HG03432 (cell line): ENCODE data around the gene NFIB.

Experiments used
- ATAC-seq: cut with Tn5 transposase; IDR thresholded peaks from one replicate; pipeline ENCODE4 v1.9.1; 2021; ENCODE audit warnings: mild to moderate bottlenecking, moderate library complexity; ENCODE audit not compliant: unreplicated experiment

NFIB gene

GRCh38 chr9:14218253-14218652 is 95.7 kb downstream of the NFIB start:
- ATAC-seq, result no peak

GRCh38 chr9:14216612-14217194 is 97.2 kb downstream of the NFIB start:
- no peak for ATAC-seq

- ATAC-seq, result no peak
Observed at GRCh38 chr9:14215614-14216013, 98.3 kb downstream of the NFIB start.

DNA sequence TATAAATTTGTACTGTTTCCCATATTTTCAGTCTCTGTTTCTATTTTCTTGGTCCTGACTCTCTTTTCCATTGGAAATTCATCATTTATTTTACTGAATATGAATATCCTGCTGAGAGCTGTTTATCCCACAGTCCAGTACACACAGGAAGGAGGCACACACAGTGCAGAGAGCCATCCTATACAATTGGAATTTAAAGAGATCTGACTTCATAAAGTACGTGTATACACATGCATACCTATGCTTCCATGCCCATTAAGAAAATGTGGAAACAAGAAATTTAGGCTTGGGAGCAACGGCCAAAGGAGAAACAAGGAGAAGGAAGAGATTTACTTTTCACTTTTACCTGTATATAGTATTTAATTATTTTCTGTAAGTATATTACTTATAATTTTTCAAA is 99.2 kb downstream of the NFIB start:
- ATAC-seq, result no peak

DNA sequence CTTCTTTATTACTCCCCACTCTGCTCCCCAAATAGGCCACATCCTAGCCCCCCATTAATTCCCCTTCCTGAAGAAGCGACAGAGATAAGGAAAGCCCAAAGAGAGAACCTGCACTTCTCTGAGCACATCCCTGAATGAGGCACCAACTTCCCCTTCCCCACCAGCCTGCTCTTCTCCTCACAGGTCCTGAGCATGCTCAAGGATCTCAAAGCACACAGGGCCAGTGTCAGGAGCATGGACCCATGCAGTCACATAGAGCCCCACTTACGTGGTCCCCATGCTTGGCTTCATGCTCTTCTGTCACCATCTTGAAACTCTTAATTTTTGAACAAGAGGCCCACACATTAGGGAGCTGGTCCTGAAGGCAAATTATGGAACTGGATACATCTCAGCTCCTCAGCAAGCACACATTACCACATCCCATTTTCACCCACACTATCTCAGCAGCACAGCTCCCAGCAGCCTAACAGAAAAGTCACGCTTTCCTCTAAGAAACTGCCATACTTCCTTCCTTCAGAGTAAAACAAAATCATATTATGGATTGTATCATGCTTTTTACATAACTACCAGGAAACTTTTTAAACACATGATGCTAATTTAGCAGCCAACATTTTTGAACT is 99.8 kb downstream of the NFIB start:
- ATAC-seq, result no peak

- ATAC-seq, result peak; percentile 62
Observed at GRCh38 chr9:14213504-14213903, 100.4 kb downstream of the NFIB start.

- ATAC-seq, result peak; percentile 18
Observed at GRCh38 chr9:14212697-14213420, 101.1 kb downstream of the NFIB start.

DNA sequence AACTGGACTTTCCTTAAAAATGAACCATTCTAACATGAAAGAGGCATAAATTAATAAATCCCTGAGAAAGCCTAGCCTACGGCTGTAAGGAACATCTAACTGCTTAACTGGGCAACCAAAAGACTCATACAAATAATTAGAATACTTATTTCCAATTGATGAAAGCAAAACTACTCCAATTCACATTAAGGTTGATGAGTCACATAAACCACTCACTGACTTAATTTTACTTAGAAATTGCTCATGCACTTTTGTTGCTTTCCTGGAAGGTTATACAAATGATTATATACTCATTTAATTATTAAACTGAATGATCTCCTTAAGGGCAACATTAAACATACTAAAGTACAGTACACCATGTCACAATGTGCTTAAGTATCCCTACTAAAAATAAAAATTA is 101.9 kb downstream of the NFIB start:
- ATAC-seq, result no peak

- ATAC-seq, result no peak
Observed at GRCh38 chr9:14211564-14211963, 102.4 kb downstream of the NFIB start.

DNA sequence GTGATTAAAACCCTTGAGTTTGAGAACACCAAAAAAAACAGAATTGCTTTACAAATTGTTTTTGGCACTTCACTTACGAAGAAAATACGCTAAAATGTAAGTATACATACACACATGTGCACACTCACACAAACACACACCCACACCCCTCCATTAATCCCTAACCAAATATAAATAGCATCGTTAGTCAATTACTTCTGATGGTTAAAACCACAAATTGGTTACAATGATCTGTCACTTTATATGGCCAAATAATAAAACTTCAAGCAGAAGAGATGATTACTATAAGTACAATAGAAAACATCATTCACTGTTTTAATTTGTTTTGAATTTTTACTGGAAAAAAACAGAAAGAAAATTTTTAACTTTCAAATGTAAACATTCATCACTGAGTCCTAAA is 103.5 kb downstream of the NFIB start:
- no peak for ATAC-seq

DNA sequence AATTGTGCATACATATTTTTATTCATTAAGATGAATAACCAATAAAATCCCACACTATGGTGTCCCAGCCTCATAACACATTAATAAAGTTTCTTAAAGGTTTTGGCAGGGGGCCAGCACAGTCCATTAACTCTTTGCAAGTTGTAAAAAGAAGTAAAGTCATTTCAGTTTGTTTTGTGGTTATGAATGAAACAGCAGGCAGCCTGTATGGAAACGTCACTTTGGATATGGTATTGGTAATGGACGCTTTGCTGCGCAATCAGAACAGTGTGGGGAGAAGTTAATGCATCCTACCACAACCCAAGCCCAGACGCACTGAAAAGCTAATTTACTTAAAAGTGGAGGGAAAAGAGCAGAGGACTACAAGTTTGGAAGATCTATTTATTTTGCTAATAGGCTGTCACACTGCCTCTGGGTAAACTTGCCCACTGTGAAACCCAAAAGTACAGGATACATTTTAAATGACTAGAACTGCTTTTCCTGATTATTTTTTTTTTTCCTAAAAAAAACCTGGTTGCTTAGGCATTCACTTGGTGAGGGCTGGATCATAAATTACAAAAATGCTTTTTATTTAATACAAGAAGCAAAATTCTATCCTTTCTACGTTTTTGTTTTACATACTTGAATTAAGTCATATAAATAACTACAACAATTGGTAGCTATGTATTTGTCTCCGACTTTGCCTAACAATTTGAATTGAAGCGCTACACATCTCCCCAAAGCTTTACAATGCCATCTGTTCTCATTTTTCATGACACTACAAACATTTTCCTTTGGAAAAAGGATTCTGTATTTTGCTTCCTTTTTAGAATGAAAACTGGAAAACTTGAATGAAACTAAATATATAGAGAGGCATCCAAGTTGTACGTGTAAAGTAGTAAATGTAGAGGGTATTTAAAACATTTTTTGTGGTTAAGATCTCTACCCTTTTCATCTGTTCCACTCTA is 104.3 kb downstream of the NFIB start:
- no peak for ATAC-seq

GRCh38 chr9:14207352-14207995 is 106.5 kb downstream of the NFIB start:
- no peak for ATAC-seq

DNA sequence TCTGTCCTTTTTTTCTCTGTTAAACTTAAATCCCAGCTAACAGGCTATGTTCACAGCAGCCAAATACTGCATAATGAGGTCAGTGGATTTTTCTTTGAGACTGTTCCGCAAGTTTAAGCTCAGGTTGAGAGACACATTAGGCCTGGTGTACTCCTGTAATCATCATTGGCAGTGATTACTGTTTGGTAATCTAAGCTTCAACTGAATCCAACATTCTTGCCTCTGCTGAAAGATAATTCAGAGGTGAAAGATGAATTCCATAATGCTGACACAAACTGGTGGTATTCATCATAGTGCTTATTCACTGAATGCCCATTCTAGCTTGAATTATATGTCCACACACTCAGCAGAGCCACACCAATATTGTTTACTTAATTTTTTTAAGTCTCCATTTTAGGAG is 108.5 kb downstream of the NFIB start:
- ATAC-seq, result no peak

GRCh38 chr9:14203356-14204056 is 110.4 kb downstream of the NFIB start:
- no peak for ATAC-seq

DNA sequence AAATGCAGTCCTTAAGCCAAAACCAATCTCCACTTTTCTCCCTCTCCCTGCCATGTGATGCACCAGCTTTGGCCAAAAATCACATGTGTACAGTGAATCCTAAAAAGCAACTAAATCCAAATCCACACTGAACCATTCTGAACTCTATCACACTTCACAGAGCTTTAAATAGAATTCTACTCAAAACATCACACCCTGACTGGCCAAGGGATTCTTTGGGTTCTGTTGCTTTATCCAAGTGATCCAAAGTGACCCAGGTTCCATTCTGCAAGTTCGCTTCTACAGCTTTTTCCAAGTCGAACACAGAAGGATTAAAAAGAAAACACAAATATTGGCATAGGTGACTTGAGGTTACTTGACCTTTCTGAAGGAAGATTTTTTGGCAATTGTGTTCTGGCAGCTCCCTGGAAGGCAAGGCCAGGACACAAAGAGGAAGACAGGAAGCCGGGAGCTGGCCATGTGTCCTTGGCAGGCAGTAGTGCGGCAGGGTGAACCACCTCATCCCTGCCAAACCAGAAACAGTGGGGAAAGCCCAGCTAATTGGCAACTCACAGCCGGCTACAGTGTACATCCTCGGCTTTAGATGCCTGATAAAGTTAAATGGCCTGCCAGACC is 115.0 kb downstream of the NFIB start:
- ATAC-seq, result no peak

DNA sequence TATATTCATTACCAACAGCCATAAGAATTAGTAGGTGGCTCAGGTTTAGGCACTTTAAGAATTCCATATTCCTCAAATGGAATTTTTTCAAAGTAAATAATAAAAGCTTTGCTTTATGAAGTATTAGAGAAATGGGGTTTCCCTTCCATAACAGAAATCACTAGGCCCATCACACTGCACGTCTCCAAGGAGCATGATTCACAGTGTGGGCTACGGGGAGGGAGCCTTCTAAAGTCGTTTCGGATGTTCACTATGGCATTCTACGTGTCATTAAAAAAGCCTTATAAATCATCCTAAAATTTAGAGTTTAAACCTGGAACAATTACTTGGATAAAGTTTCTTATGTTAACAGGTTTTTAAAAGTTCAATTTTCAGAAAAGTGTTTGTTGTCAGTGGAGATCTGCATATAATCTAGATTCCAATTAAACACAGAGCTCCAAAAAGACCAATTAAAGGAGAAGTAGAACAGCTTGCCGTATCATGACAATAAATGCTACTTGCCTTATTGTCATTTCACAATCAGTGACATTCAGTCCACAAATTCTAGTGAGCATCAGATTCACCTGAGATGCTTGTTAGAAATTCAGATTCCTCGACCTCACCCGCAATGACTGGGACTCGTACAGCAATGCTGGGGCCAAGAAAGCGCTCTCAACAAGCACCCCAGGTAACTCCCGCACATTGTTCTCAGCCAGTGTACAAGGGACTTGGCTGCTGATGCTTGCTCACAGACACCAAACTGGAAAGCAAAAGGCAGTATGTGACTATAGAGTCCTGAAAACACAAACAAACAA is 115.7 kb downstream of the NFIB start:
- no peak for ATAC-seq

DNA sequence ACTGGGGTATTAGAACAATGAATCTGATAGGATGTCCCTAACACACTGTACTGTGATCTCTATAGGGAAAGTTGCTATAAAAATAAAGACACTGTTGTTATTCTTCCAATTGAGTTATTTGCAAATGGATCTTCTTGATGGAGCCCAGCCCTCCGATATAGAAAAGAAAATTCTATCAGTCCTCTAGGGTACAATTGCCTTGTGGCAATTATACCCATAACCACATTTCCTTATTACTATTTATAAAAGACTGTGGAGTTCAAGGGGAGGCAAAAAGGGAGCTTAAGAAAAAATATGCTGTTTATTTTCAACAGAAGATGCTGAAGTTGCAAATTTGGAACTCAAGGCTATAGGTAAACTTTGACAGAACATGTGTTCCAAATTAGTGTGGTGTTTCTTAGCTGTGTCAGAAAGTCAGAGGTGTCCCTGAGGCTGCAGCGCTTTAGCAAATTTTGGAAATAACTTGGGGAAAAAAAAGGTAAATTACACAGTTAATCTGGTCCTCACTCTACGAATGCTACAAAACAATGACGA is 116.5 kb downstream of the NFIB start:
- ATAC-seq, result no peak

DNA sequence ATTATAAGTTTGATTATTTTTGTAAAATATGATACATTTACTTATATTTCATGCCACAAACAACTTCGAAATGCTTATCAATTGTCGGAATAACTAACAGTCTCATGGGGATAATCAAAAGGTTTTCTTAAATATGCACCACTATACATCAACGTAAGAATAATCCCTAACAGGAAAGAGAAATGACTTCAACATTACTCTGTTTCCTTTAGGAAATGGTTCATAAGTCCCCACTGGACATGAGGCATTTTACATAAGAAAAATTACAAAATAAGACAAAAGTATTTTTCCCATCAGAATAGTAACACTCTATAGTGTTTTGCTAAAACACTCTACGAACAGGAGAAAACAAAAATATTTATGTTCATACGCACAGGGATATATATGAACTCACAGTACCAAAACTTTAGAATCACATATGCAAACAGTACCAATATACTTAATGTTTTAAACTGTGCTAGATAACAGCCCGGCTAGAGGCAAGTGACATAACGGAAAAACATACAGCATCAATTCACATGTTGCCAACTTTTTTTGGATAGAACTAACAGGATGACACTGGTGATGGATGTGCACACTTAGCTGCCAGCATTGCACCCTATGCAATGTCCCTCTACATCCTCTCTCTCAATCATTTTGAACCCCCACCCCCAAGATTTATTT is 120.5 kb downstream of the NFIB start:
- ATAC-seq, result no peak
